Cardiac atrium fibroblast (primary cell): ENCODE measurements around the gene KCTD10. TPM values are rescaled to one million over a fixed set of nuclear protein-coding genes. Genes with fewer than 3 reads are reported as not detected.

Source experiments
- total RNA-seq: library from RNA; depleted of rRNA; stranded (reverse); fragments of >200 nt; gene quantifications from 2 replicates; pipeline ENCODE4 v1.2.3, GENCODE V29; 2015

The KCTD10 gene
- 30.5 and 36.6 TPM in 2 replicates for total RNA-seq

GRCh38 chr12:109477185-109477962 is at the start of gene KCTD10, which contains the start of gene UBE3B:
Gene KCTD10 (minus strand): TSS chr12:109477300. CDS start chr12:109477262, 38 bp downstream.
Gene UBE3B (plus strand): TSS chr12:109477634. CDS start chr12:109483552, 5,918 bp downstream.

Other genes with a start within 250 kb of the KCTD10 start
- gene FOXN4, start 168.0 kb downstream of the KCTD10 start, total RNA-seq = not detected in 2 replicates
- not detected in 2 replicates for gene MYO1H, start 129.4 kb downstream of the KCTD10 start, total RNA-seq
- gene UBE3B, start 334 bp upstream of the KCTD10 start, total RNA-seq = 36.5 and 53.6 TPM in 2 replicates
- gene MMAB, start 96.2 kb upstream of the KCTD10 start, total RNA-seq = 33.6 and 51.0 TPM in 2 replicates
- gene MVK, start 96.5 kb upstream of the KCTD10 start, total RNA-seq = 27.1 and 45.7 TPM in 2 replicates
- gene FAM222A, start 236.5 kb upstream of the KCTD10 start, total RNA-seq = 0.72 and 1.5 TPM in 2 replicates